Activated CD8-positive, alpha-beta memory T cell treated with anti-CD3 and anti-CD28 coated beads for 4 hours (primary cell): Measurements from ENCODE around the gene NUP210L.
A peak's percentile ranks its signal among the peaks of the same experiment; 100 is the strongest.
"Not testable (repeated sequence)": the region's sequence is repeated elsewhere in the genome, so short reads cannot be mapped to it uniquely, and the experiment has no call there.

Experiments
- DNase-seq, 2 donors: peaks; one replicate each; pipeline ENCODE4 v3.0.0-alpha.2; 2020; ENCODE audit warnings: low read depth in 2 of 2

NUP210L gene

DNA sequence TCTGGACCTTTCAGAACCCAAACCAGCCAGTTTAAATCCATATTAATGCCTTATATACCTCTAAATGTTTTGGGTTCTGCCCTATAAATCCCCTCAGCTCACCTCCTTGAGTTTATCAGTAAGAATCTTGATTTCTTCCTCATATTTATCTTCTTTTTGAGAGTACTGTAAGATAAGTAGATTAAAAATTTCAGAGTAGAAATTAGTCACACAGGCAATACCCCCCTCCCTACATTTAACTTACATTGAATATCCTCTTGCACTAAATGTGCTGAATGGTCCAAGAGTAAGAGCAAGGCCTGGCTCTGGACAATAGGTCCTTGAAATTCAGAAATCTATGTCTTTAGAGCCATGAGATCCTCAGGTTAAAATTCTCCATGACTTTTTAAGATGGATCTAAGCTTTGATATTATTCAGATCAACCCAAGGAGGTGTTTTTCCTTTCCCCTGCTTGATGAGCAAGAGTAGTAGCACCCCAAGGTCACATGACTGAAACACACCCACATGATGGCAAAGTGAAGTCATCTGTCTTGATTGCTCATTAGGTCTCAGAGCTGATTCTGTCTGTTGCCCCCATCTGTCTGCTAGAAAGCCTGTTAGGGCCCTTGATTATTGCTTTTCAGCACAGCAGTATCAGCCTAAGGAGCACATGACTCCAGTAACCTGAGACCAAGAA, 15.8 kb upstream of the NUP210L start:
- DNase-seq: peak; percentile 20 to 35

DNA sequence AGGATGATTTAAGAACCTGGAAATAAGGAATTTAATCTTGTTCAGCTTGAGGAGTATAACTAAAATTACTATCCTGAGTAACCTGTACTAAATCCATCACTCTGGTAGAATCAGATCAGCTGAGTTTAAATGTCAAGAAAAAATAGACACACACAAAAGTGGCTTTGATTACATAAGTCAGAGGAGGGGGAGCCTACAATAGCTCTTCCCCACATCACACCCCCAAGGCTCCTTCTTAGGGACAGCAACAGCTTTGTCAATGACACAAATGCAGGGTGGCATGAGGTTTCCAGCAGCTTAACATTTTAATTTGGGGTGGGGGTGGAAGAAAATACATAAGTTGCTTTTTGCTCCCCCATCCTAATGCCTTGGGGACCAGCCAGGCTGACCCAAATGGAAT, 12.6 kb upstream of the NUP210L start:
- DNase-seq: no peak

DNA sequence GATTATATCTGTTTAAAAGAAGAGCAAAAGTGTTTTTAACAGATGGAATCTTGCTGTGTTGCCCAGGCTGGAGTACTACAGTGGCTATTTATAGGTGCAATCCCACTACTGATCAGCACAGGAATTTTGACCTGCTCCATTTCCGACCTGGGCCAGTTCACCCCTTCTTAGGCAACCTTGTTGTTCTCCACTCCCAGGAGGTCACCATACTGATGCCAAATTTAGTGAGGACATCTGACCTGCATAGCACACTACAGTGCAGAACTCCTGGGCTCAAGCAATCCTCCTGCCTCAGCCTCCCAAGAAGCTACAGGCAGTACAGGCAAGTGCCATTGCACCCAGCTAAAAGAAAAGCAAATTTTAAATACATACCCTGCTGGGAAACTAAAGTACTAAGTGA, 11.3 kb upstream of the NUP210L start:
- DNase-seq: no peak

DNA sequence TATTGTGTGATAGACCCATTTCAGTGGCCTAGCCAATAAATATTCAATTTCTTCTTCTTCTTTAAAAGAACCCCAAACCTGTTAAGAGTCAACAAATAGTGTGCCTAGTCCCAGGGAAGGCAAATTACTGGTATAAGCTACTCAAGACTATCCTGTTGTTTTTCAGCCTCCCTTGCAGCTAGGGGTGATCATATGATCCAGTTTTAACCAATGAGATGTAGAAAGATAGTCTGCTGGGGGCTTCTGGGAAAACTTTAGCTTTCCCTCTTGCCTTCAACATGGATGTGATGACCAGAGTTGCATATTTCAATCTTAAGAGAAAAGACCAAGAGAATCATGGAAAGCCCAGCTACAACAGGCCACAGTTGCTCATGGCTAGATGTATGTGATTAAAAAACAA, 4.7 kb upstream of the NUP210L start:
- DNase-seq: no peak

DNA sequence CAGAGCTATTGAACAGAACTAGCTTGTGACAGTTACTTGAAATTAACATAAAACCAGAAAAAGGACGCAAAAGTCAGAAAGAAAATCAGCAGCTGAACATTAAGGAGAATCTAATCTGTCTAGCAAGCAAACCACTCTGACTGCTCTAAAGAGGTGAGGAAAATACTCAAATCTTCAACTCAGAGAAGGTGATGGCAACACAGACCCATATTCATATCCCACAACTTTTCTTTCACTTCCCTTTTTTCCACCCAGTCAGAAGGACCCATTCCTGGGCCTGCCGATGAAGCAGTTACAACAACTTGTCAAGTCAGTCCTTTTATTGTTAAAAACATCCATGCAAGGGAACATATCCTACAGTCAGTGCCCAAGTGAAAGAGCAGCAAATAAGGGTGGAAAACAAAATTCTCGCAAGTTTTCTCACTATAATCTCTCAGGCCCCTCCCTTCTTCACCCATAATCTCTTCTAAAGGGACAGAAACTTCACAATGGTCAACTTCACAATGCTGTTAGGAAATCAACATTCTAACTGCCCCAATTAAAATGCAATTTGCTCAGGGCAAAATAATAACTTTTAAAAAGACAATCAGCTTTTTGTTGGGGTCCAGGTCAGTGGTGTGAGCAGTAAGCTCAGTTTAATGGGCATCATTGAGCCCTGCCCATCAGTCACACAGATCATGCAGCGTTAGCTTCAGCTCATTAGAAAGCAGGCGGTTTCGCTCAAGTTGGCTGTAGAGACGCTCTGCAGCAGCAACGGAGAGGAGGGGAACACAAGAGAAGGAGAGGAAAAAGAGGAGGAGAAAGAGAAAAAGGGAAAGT, 3.6 kb upstream of the NUP210L start:
- no peak for DNase-seq

DNA sequence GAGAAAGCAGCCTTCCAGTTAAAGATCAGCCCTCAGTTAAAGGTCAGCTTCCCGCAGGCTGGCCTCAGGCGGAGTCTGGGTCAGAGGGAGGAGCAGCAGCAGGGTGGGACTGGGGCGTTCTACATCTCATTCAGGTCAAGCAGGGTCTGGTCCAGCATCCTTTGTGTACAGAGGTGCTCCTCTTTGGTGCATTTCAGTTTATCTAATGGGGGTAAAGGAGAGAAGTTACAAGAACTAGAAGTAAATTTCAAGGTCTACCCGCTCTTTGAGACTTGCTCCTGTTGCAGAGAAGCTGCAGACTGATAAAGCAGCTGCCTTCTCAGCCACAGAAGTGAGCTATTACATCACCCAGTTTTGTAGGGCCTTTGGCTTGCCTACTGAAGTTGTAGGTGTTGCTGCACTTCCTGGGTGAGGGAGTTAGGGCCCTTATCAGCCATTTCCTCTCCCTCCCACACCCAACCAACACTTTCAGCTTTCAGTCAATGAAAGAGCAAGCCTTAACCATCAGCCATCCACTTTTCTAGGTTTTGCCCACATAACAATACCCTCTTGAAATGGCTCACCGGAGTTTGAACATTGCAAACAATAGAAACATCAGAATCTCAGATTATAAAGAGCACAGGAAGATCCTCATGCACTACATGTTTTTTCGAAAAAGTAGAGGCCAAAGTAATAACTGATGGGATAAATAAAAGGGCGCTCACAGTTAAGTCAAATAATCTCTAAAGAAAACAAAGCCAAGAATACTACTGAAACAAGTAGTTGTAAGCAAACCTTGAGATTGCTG, 2.8 kb upstream of the NUP210L start:
- DNase-seq: peak; percentile 48 to 75

DNA sequence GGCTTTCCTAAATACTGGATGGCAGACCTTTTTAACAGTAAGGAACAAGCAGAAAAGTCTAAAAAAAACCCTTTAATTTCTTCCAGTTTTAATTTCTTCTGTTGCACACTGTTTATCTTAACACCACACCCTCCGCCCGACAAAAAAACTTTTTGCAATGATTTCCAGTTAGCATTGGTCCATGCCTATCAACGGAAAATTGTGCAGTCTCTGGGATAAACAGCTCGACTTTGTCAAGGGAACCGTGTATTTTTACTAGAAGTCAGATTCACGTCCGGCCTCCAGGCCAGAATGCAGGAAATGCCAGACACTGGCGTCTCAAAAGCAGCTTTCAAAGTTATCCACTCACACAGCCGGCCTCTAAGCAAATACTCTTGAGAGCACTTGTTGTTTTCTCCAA, 378 bp upstream of the NUP210L start:
- no peak for DNase-seq

DNA sequence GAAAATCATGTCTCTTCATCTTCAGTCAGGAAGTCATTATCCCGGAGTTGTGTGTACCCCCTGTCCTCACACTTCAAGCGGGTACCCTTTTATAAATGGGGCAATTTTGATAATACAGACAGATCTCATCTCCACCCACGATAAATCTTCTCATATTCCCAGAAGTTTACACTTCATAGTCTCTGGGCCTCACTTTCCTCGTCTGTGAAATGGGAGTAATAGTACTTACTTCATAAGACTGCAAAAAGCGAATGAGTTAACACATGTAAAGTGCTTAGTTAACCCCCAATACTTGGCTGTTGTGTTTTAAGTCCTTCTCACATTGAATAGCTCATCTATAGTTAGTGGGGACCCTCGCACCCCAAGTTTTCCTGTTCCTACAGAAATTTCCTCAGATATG, 820 bp downstream of the NUP210L start:
- no peak for DNase-seq

DNA sequence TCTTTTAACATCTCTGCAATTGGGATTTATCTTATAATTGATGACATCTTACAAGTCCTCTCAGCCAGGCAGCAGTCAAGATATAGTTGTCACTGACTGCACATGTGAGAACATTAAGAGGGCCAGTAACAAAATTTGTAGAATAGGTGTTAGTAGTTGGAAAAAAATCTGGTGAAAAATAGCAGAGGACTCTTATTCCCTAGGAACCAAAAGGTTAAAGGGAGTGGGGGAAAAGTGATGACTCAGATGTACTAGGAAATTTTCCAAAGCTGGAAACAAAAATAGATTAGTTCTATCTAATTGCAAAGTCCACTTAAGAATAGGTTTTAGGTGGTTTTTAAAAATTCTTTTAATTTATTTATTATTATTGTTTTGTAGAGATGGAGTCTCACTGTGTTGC, 3.6 kb downstream of the NUP210L start:
- DNase-seq: no peak

DNA sequence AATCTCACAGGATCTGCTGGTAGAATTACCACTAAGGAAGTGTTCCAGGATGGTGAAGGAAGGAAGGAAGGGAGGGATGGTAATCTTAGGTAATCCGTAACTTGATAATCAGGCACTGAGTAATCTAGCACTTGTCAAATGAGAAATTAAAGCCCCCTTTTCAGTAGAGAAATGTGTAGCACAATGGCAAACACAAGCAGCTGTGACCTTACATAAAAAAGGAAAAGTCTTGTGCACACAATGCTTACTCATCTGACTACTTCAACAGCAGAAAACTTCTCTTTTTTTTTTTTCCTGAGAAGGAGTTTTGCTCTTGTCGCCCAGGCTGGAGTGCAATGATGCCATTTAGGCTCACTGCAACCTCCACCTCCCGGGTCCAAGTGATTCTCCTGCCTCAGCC, 6.1 kb downstream of the NUP210L start:
- no peak for DNase-seq

DNA sequence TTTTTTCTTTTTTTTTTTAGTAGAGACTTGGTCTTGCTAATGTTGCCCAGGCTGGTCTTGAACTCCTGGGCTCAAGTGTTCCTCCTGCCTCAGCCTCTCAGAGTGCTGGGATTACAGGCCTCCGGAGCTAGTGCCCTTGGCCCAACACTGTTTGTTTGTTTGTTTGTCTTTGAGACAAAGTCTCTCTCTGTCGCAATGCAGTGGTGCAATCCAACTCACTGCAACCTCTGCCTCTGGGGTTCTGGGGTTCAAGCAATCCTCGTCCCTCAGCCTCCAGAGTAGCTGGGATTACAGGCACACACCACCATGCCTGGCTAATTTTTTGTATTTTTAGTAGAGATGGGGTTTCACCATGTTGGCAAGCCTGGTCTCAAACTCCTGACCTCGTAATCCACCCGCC, 7.4 kb downstream of the NUP210L start:
- DNase-seq: not testable (repeated sequence)

DNA sequence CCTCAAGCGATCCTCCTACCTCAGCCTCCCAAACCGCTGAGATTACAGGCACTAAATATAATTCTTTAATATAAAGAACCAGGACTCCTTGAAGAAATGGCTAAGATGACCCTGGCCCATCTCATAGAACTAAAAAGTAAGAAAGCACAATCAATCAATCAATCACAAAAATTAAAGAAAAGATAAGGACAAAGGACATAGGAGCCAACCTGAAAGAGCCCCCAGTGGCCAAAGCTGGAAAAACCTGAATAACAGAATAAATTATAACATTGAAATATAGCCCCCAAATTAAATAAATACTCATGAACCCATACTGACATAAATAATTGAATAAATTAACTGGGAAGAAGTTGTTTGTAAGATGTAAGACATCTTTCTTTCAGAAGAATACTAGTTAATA, 8.9 kb downstream of the NUP210L start:
- DNase-seq: no peak

DNA sequence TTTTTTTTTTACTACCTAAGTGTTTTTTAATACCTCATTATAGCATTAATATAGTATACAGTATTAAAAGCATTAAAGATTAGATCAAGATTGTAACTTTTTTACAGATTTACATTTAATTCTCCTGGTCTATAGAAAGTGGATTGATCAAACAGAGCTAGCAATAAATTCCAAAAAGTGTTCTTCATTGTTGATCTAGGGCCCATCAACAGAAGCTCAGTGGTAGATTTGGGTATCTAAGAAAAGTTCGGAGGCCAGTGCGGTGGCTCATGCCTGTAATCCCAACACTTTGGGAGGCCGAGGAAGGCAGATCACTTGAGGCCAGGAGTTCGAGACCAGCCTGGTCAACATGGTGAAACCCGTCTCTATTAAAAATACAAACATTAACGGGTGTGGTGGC, 12.5 kb downstream of the NUP210L start:
- DNase-seq: no peak

DNA sequence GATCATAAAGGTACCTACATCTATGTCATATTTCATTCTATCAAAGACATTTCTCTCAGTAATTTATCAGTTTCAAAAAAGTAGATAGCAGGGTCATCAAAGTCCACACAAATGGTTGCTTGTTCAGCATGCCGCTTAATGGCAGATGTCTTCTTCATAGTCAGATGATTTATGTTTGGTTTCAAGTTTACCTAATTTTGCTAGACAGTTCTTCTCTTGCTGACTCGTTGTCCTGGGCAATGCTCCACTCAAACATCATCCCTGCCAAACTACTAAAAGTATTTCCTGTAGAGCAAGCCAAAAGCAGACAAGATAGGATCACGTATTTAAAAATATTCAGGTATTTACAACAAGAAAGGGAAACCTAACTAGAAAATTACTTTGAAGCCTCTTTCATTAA, 13.6 kb downstream of the NUP210L start:
- no peak for DNase-seq

DNA sequence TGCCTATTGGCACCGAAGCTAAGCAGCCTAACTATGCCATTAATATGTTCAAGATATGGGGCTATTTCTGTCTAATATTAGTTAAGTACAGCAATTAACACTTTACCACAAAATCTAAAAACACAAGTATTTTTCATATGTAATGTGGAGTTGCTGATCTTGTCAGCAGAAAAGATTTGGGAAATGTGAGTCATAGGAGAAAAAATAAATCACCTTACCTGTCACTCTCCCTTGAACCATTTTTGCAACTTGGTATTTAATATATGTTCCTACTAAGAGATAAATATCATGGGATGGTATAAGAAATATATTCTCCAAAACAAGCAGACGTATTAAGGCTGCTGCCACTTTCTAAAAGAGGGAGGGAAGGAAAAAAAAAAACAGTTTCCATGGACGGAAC, 17.0 kb downstream of the NUP210L start:
- DNase-seq: no peak

DNA sequence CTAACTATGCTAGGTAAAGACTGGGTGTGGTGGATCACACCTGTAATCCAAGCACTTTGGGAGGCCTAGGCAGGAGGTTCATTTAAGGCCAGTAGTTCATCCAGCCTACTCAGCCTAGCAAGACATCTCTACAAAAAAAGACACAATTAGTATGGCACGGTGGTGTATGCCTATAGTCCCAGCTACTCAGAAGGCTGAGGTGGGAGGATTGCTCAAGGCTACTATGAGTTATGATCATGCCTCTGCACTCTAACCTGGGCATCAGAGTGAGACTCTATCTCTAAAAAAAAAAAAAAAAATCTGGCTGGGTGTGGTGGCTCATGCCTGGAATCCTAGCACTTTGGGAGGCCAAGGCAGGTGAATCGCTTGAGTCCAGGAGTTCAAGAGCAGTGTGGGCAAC, 21.6 kb downstream of the NUP210L start:
- no peak for DNase-seq

DNA sequence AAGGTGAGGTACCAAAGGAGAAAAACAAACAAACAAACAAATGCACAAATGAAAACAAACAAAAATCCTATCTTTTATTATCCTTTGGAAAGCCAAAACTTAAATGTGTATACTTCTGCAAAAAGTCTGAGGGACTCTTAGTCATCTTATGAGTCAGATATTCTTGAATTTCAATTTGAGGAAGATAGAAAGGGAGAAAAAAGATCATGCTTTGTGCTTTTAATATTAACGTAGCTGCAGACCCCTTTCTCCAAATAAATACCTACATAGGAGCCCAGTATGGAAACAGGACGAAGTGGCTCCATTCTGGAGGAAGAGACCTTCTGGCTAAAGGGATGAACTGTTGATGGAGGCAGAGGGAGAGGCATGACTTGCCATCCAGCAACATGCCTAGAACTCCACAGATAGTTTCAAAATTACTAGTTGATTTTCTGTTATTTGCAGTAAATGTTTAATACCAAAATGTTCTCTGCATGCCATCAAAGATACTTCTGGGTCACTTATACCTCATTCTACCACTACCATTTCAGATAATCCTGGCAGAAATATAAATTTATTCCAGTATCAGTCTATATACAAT, 25.4 kb downstream of the NUP210L start:
- DNase-seq: no peak

DNA sequence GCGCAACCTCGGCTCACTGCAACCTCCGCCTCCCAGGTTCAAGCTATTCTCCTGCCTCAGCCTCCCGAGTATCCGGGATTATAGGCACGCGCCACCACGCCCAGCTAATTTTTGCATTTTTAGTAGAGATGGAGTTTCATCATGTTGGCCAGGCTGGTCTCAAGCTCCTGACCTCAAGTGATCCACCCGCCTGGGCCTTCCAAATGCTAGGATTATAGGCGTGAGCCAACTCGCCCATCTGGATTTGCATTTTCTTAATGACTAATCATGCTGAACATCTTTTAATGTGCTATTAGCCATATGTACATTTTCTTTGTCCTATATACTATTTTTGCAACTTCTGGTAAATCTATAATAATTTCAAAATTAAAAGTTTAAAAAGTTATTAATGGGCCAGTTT, 31.7 kb downstream of the NUP210L start:
- not testable (repeated sequence) for DNase-seq

DNA sequence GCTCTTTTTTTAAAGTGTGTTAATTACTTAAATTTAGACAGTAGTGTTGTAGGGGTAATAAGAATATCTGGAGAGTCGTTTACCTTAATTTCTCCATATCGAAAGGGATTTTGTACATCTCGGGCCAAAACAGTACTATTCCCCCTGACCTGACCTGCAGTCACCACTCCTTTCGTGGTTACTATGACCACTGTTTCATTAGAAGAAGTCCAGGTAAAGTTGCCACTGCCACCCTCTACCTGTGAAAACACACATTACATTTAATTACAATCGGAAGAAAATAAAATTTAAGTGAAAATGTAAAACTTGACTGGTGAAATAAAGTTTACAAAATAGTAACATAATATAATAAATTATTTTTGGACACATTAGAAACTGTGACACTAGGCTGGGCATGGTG, 37.2 kb downstream of the NUP210L start:
- no peak for DNase-seq

DNA sequence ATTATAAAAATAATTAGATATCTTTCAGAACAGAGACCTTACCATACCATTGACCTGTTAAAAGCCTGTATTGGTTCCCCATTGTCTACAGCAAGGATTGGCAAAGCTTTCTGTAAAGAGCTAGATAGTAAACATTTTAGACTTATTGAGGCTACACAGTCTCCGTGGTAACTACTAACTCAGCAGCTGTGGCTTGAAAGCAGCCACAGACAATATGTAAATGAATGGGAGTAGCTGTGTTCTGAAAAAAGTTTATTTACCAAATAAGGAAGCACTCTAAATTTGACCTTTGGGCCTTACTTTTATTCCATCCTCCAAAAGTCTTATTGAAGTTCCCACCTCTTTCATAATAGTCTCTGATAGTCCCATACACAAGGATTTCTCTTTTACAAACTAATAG, 39.7 kb downstream of the NUP210L start:
- no peak for DNase-seq

DNA sequence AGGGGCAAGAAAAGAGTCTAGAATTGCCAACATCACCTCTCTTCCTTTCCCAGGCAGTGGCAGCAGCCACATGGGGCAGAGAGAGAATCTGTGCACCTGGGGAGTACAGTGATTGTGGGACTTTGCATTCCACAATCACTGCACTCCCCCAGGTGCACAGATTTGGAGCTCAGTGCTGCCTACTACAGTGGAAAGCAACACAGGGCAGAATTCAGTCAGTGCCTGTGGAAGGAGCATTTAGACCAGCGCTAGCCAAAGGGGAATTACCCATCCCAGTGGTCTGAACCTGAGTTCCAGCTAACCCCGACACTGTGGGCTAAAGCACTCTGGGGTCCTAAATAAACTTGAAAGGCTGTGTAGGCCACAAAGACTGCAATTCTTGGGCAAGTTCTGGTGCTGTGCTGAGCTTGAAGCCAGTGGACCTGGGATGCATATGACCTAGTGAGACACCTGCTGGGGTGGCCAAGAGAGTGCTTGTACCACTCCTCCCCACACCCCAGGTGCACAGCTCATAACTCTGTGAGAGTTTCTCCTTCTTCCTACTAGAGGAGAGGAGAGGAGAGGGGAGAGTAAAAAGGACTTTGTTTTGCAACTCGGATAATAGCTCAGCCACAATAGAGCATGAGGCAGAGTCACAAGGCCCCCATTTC, 50.3 kb downstream of the NUP210L start:
- no peak for DNase-seq

DNA sequence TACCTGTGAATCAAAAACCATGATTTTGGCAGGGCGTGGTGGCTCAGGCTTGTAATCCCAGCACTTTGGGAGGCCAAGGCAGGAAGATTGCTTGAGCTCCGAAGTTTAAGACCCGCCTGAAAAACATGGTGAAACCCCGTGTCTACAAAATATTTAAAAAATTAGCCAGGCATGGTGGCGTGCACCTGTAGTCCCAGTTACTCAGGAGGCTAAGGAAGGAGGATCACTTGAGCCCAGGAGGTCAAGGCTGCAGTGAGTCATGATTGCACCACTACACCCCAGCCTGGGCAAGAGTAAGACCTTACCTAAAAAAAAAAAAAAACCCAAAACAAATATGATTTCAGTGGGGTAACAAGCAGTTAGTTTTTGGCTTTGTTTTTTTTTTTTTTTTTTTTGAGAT, 54.7 kb downstream of the NUP210L start:
- not testable (repeated sequence) for DNase-seq
